HEK293T (cell line): ENCODE results near the gene INS.

Experiments
- ARNT ChIP-seq: fragments of 450-650 bp; IDR thresholded peaks from 2 replicates; pipeline ENCODE4 v1.6.1; 2017; ENCODE audit warnings: mild to moderate bottlenecking
- BHLHE40 ChIP-seq: fragments of 450-650 bp; IDR thresholded peaks from 2 replicates; pipeline ENCODE4 v1.6.1; 2016; ENCODE audit warnings: mild to moderate bottlenecking, moderate library complexity, borderline replicate concordance
- CTBP1 ChIP-seq: fragments of 450-650 bp; IDR thresholded peaks from 2 replicates; pipeline ENCODE4 v1.6.1; 2016; ENCODE audit warnings: borderline replicate concordance
- ELF4 ChIP-seq: fragments of 450-650 bp; IDR thresholded peaks from 2 replicates; pipeline ENCODE4 v1.6.1; 2017; ENCODE audit warnings: antibody characterized with exemption
- FOXM1 ChIP-seq: fragments of 450-650 bp; IDR thresholded peaks from 2 replicates; pipeline ENCODE4 v1.6.1; 2017; ENCODE audit warnings: mild to moderate bottlenecking, borderline replicate concordance
- HDGF ChIP-seq: fragments of 450-650 bp; IDR thresholded peaks from 2 replicates; pipeline ENCODE4 v1.6.1; 2017; ENCODE audit warnings: antibody characterized with exemption, borderline replicate concordance
- L3MBTL2 ChIP-seq: fragments of 450-650 bp; conservative IDR thresholded peaks from 2 replicates; pipeline ENCODE4 v1.6.1; 2016; ENCODE audit warnings: mild to moderate bottlenecking
- LEF1 ChIP-seq: fragments of 450-650 bp; IDR thresholded peaks from 2 replicates; pipeline ENCODE4 v1.6.1; 2017; ENCODE audit warnings: mild to moderate bottlenecking, borderline replicate concordance
- NFRKB ChIP-seq: fragments of 450-650 bp; IDR thresholded peaks from 2 replicates; pipeline ENCODE4 v1.6.1; 2016; ENCODE audit warnings: mild to moderate bottlenecking, moderate library complexity
- SP1 ChIP-seq: fragments of 450-650 bp; IDR thresholded peaks from 2 replicates; pipeline ENCODE4 v1.6.1; 2017
- SUZ12 ChIP-seq: fragments of 450-650 bp; IDR thresholded peaks from 2 replicates; pipeline ENCODE4 v1.6.1; 2016; ENCODE audit warnings: mild to moderate bottlenecking
- TARDBP ChIP-seq: fragments of 450-650 bp; IDR thresholded peaks from 2 replicates; pipeline ENCODE4 v1.6.1; 2016
- ZNF384 ChIP-seq: fragments of 450-650 bp; IDR thresholded peaks from 2 replicates; pipeline ENCODE4 v1.6.1; 2016
- TF ChIP-seq, protein P1 (sequence below): fragments of 450-650 bp; IDR thresholded peaks from 2 replicates; pipeline ENCODE4 v1.6.1; 2016

GRCh38 chr11:2129699-2130366 is 31.2 kb downstream of the INS start:
- TF ChIP-seq, protein P1, sequence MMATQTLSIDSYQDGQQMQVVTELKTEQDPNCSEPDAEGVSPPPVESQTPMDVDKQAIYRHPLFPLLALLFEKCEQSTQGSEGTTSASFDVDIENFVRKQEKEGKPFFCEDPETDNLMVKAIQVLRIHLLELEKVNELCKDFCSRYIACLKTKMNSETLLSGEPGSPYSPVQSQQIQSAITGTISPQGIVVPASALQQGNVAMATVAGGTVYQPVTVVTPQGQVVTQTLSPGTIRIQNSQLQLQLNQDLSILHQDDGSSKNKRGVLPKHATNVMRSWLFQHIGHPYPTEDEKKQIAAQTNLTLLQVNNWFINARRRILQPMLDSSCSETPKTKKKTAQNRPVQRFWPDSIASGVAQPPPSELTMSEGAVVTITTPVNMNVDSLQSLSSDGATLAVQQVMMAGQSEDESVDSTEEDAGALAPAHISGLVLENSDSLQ = no peak
- TF ChIP-seq SP1 (no peak), LEF1 (no peak), ZNF384 (no peak), ELF4 (no peak), SUZ12 (no peak), L3MBTL2 (no peak), TARDBP (no peak), BHLHE40 (no peak), HDGF (no peak), FOXM1 (no peak), NFRKB (no peak), ARNT (no peak), CTBP1 (no peak)
